Subcutaneous adipose tissue (tissue), 4 donors: Measurements from ENCODE around the gene ACER1. TPM values are rescaled to one million over a fixed set of nuclear protein-coding genes. Genes with fewer than 3 reads are reported as not detected.

ENCODE experiments used
- CTCF ChIP-seq: fragments of 450-650 bp; IDR thresholded peaks from one replicate; pipeline ENCODE4 v1.5.1; 2016; ENCODE audit warnings: low read depth, mild to moderate bottlenecking, control low read depth, antibody characterized with exemption, moderate library complexity
- total RNA-seq, 4 donors: library from RNA; depleted of rRNA; stranded (reverse); fragments of >200 nt; gene quantifications; one replicate each; pipeline ENCODE4 v1.1.0, GENCODE V29; 2016

ACER1 gene
- total RNA-seq, 4 donors from 2014 or later, result 0.44 TPM; not detected in 3

DNA sequence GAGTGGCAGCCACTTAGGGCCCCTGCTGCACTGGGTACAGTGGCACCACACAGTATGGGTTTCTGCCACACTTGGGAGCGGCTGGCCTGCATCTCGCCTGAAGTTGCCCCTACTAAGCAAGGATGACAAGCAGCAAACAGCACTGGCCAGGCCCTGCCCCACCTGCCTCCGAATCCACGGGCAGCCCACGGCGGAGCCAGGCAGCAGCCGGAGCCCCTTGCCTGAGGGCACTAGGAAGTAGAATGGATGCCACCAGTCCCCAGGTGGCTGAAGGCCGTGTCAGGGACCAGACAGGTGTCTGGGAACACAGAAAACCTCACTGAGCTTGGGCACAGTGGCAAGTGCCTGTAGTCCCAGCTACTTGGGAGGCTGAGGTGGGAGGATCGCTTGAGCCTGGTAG, 73.0 kb downstream of the ACER1 start:
- no peak for TF ChIP-seq CTCF

GRCh38 chr19:6259312-6259861, 74.0 kb downstream of the ACER1 start:
- TF ChIP-seq CTCF, result no peak

- TF ChIP-seq CTCF, result no peak
These were observed 74.5 kb downstream of the ACER1 start for GRCh38 chr19:6258812-6259311.

Other genes starting within 250 kb of the ACER1 start
- 1 to 10 TPM; 2.9 to 8.9 (median 7.2) TPM for gene RFX2, start 223.1 kb downstream of the ACER1 start, total RNA-seq
- gene ACSBG2, start 197.9 kb downstream of the ACER1 start, total RNA-seq, result under 1 TPM in 2 of 4 donors, not detected in 2; 0.57 to 0.68 TPM
- gene MLLT1, start 53.6 kb downstream of the ACER1 start, total RNA-seq, result 10 to 100 TPM in 2 of 4 donors, 1 to 10 TPM in 2; 7.0 to 19.0 (median 10.4) TPM
- gene CLPP, start 27.9 kb upstream of the ACER1 start, total RNA-seq, result 10 to 100 TPM; 41.1 to 88.4 (median 56.2) TPM
- gene ALKBH7, start 39.2 kb upstream of the ACER1 start, total RNA-seq, result 10 to 100 TPM; 26.9 to 78.9 (median 60.2) TPM
- gene PSPN, start 42.3 kb upstream of the ACER1 start, total RNA-seq, result 1 to 10 TPM in 1 of 4 donors, under 1 TPM in 3; 0.16 to 1.5 (median 0.78) TPM
- 10 to 100 TPM; 27.9 to 41.6 (median 33.8) TPM for gene GTF2F1, start 59.6 kb upstream of the ACER1 start, total RNA-seq
- gene KHSRP, start 91.2 kb upstream of the ACER1 start, total RNA-seq, result 100 to 1,000 TPM in 1 of 4 donors, 10 to 100 TPM in 3; 44.7 to 114 (median 61.6) TPM
- not detected for gene SLC25A41, start 100.2 kb upstream of the ACER1 start, total RNA-seq
- gene SLC25A23, start 126.2 kb upstream of the ACER1 start, total RNA-seq, result 10 to 100 TPM; 14.3 to 50.9 (median 23.9) TPM
- gene CRB3, start 130.7 kb upstream of the ACER1 start, total RNA-seq, result 1 to 10 TPM in 1 of 4 donors, not detected in 3; 1.0 TPM
- gene DENND1C, start 148.2 kb upstream of the ACER1 start, total RNA-seq, result 1 to 10 TPM; 2.4 to 8.0 (median 4.0) TPM
- gene TUBB4A, start 168.7 kb upstream of the ACER1 start, total RNA-seq, result under 1 TPM in 1 of 4 donors, not detected in 3; 0.22 TPM
- gene TNFSF9, start 197.4 kb upstream of the ACER1 start, total RNA-seq, result 1 to 10 TPM in 2 of 4 donors, not detected in 2; 1.5 to 3.7 TPM